DND-41 (cell line): ENCODE measurements around the gene AOC1.

Experiments
- ATAC-seq: fragments of 200-7000 bp; cut with Tn5 transposase; 3 replicates; pipeline ENCODE4 v1.9.1; 2021; ENCODE audit warnings: low read depth; ENCODE audit not compliant: insufficient read depth
- DNase-seq: peaks from one replicate; pipeline ENCODE4 v3.0.0-alpha.2; 2020
- H2AFZ ChIP-seq: 2 replicates; pipeline ENCODE4 v1.6.0; 2012; ENCODE audit warnings: low read depth, low read length
- H3K27ac ChIP-seq: 2 replicates; pipeline ENCODE4 v1.5.1; 2012; ENCODE audit warnings: low read length, inconsistent platforms
- H3K27me3 ChIP-seq: fragments of 200-600 bp; sonication (generic); 2 replicates; pipeline ENCODE4 v1.6.0; 2012; ENCODE audit warnings: low read length, mild to moderate bottlenecking, inconsistent platforms; ENCODE audit not compliant: insufficient read depth, poor library complexity
- H3K36me3 ChIP-seq: 2 replicates; pipeline ENCODE4 v1.5.1; 2012; ENCODE audit warnings: low read length, inconsistent platforms; ENCODE audit not compliant: insufficient read depth
- H3K4me1 ChIP-seq: 2 replicates; pipeline ENCODE4 v1.5.1; 2012; ENCODE audit warnings: mild to moderate bottlenecking, low read length; ENCODE audit not compliant: insufficient read depth
- H3K4me2 ChIP-seq: 2 replicates; pipeline ENCODE4 v1.6.0; 2012; ENCODE audit warnings: mild to moderate bottlenecking, moderate library complexity, low read length, inconsistent platforms; ENCODE audit not compliant: insufficient read depth
- H3K4me3 ChIP-seq, 2 experiments: fragments of 200-600 bp in 1 of 2; shearing (Covaris generic) in 1 of 2; 2 replicates each; pipeline ENCODE4 v1.5.1; 2012 to 2016; ENCODE audit warnings: inconsistent platforms in 2 of 2, low read length in 2 of 2, mild to moderate bottlenecking in 2 of 2, low read depth in 1 of 2, moderate library complexity in 1 of 2
- H3K79me2 ChIP-seq: 2 replicates; pipeline ENCODE4 v1.6.0; 2012; ENCODE audit warnings: low read length, inconsistent platforms; ENCODE audit not compliant: insufficient read depth
- H3K9ac ChIP-seq: 2 replicates; pipeline ENCODE4 v1.6.0; 2012; ENCODE audit warnings: low read depth, mild to moderate bottlenecking, inconsistent platforms, low read length, moderate library complexity
- H3K9me3 ChIP-seq: 2 replicates; pipeline ENCODE4 v1.5.1; 2012; ENCODE audit warnings: low read length, moderate library complexity, mild to moderate bottlenecking, inconsistent platforms; ENCODE audit not compliant: insufficient read depth, severe bottlenecking
- H4K20me1 ChIP-seq: 2 replicates; pipeline ENCODE4 v1.6.0; 2012; ENCODE audit warnings: low read length; ENCODE audit not compliant: insufficient read depth
- CTCF ChIP-seq: IDR thresholded peaks from 2 replicates; pipeline ENCODE4 v1.5.1; 2012; ENCODE audit warnings: borderline replicate concordance, low read length, moderate library complexity, mild to moderate bottlenecking; ENCODE audit not compliant: poor library complexity, severe bottlenecking; ENCODE audit errors: extremely low read depth
- EZH2 ChIP-seq: IDR thresholded peaks from 3 replicates; pipeline ENCODE4 v1.6.1; 2012; ENCODE audit warnings: borderline replicate concordance, low read depth, mild to moderate bottlenecking, moderate library complexity, low read length, inconsistent platforms; ENCODE audit not compliant: severe bottlenecking

AOC1 gene

GRCh38 chr7:150910996-150911422 lies 58.7 kb downstream of the AOC1 start:
- no peak overlapping the region for H3K4me3 ChIP-seq
- peak; percentile 34; the same call in 1 of the 3 replicates for ATAC-seq
- H2AFZ ChIP-seq, result no peak overlapping the region
- no peak overlapping the region for H3K9ac ChIP-seq
- H3K79me2 ChIP-seq, result no peaks in the 10 kb centered on the region
- TF ChIP-seq CTCF (no peak), EZH2 (no peak)
- H3K4me1 ChIP-seq, result peaks cover 2% of the 10 kb centered on the region; the same call in 1 of the 2 replicates
- no peaks in the 10 kb centered on the region for H3K36me3 ChIP-seq
- no peak overlapping the region for H3K27ac ChIP-seq
- no peaks in the 10 kb centered on the region for H4K20me1 ChIP-seq
- no peaks in the 10 kb centered on the region for H3K9me3 ChIP-seq
- H3K27me3 ChIP-seq, result peaks cover 3% of the 10 kb centered on the region
- DNase-seq, result no peak
- no peak overlapping the region for H3K4me2 ChIP-seq
